Brain microvascular endothelial cell (primary cell): ENCODE results near the gene UTP14C.

Experiments used
- DNase-seq: peaks from one replicate; pipeline ENCODE4 v3.0.0-alpha.2; 2020
- H3K27ac ChIP-seq: fragments of 250-450 bp; sonication (Bioruptor Pico); 2 replicates; pipeline ENCODE4 v1.5.1; 2020; ENCODE audit warnings: mild to moderate bottlenecking, moderate library complexity
- H3K27me3 ChIP-seq: fragments of 250-450 bp; sonication (Bioruptor Pico); replicated peaks from 2 replicates; pipeline ENCODE4 v1.5.1; 2020; ENCODE audit warnings: mild to moderate bottlenecking
- H3K36me3 ChIP-seq: fragments of 250-450 bp; sonication (Bioruptor Pico); replicated peaks from 2 replicates; pipeline ENCODE4 v1.5.1; 2020; ENCODE audit warnings: mild to moderate bottlenecking
- H3K4me3 ChIP-seq: 2 replicates; pipeline ENCODE4 v1.5.1; 2011; ENCODE audit warnings: low read depth, mild to moderate bottlenecking, control low read depth, low read length, moderate library complexity
- in situ Hi-C: cut with HindIII; loops from 2 replicates; pipeline ENCODE4 v1.10.0; 2017; ENCODE audit warnings: low sequenced_read_pairs, low pct_ligation_motif_present
- TF ChIP-seq, protein P1 (sequence below): IDR thresholded peaks from 2 replicates; pipeline ENCODE4 v1.5.1; 2011; ENCODE audit warnings: low read depth, mild to moderate bottlenecking, moderate library complexity, low read length, control low read depth, inconsistent platforms; ENCODE audit errors: missing control alignments

The UTP14C gene, protein sequence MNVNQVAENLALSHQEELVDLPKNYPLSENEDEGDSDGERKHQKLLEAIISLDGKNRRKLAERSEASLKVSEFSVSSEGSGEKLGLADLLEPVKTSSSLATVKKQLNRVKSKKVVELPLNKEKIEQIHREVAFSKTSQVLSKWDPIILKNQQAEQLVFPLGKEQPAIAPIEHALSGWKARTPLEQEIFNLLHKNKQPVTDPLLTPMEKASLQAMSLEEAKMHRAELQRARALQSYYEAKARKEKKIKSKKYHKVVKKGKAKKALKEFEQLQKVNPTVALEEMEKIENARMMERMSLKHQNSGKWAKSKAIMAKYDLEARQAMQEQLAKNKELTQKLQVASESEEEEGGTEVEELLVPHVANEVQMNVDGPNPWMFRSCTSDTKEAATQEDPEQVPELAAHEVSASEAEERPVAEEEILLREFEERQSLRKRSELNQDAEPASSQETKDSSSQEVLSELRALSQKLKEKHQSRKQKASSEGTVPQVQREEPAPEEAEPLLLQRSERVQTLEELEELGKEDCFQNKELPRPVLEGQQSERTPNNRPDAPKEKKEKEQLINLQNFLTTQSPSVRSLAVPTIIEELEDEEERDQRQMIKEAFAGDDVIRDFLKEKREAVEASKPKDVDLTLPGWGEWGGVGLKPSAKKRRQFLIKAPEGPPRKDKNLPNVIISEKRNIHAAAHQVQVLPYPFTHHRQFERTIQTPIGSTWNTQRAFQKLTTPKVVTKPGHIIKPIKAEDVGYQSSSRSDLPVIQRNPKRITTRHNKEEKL

DNA sequence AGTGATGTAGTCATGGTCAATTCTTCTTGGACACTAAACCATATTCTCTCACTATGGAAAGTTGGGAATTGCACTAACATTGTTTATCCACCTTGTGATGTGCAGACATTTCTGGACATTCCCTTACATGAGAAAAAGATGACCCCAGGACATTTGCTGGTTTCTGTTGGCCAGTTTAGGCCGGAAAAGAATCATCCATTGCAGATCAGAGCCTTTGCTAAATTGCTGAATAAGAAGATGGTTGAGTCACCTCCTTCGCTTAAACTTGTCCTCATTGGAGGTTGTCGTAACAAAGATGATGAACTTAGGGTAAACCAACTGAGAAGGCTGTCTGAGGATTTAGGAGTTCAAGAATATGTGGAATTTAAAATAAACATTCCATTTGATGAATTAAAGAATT, at the start of gene UTP14C:
TSS of gene UTP14C (plus strand) at position 211 of the 400 bp plus-strand sequence. CDS start 4,114 bp downstream, outside the sequence.
- in situ Hi-C loops: no loop called here
- Histone ChIP-seq H3K27me3 (no peaks in the 10 kb centered on the region), H3K4me3 (no peak within 1 kb of the TSS), H3K36me3 (peaks cover 34% of the 10 kb centered on the region), H3K27ac (no peak within 1 kb of the TSS)
- DNase-seq: no peak
- TF ChIP-seq, protein P1, sequence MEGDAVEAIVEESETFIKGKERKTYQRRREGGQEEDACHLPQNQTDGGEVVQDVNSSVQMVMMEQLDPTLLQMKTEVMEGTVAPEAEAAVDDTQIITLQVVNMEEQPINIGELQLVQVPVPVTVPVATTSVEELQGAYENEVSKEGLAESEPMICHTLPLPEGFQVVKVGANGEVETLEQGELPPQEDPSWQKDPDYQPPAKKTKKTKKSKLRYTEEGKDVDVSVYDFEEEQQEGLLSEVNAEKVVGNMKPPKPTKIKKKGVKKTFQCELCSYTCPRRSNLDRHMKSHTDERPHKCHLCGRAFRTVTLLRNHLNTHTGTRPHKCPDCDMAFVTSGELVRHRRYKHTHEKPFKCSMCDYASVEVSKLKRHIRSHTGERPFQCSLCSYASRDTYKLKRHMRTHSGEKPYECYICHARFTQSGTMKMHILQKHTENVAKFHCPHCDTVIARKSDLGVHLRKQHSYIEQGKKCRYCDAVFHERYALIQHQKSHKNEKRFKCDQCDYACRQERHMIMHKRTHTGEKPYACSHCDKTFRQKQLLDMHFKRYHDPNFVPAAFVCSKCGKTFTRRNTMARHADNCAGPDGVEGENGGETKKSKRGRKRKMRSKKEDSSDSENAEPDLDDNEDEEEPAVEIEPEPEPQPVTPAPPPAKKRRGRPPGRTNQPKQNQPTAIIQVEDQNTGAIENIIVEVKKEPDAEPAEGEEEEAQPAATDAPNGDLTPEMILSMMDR: no peak

DNA sequence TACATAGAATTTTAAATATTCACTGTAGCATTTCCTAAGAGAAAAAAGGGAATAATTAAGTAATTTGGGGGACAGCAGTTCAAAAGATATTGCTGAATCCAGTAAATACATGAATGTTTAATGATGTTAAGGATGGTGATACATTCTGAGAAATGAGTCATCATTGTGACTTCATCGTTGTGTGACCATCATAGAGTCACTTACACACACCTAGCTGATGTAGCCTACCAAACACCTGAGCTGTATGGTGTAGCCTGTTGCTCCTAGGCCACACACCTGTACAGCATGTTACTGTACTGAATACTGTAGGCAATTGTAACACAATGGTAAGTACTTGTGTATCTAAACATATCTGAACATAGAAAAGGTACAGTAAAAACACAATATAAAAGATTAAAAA, 48.1 kb upstream of the UTP14C start:
- Histone ChIP-seq H3K4me3 (no peak overlapping the region), H3K36me3 (no peaks in the 10 kb centered on the region), H3K27ac (no peak overlapping the region), H3K27me3 (no peaks in the 10 kb centered on the region)
- TF ChIP-seq, protein P1: no peak
- in situ Hi-C loops: no loop called here
- DNase-seq: no peak

DNA sequence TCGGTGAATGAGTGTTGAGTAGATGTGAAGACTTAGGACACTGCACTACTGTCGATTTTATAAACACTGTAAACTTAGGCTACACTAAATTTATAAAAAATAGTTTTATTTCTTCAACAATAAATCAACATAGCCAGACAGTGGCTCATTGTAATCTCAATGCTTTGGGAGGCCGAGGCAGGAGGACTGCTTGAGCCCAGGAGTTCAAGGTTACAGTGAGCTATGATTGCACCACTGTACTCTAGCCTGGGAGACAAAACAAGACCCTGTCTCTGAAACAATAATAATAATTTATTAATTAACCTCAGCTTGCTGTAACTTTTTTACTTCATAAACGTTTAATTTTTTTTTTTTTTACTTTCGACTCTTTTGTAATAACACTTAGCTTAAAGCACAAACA, 47.6 kb upstream of the UTP14C start:
- TF ChIP-seq, protein P1: no peak
- H3K36me3 ChIP-seq: no peaks in the 10 kb centered on the region
- H3K4me3 ChIP-seq: no peak overlapping the region
- no peaks in the 10 kb centered on the region for H3K27me3 ChIP-seq
- in situ Hi-C loops: no loop called here
- no peak for DNase-seq
- H3K27ac ChIP-seq: no peak overlapping the region

DNA sequence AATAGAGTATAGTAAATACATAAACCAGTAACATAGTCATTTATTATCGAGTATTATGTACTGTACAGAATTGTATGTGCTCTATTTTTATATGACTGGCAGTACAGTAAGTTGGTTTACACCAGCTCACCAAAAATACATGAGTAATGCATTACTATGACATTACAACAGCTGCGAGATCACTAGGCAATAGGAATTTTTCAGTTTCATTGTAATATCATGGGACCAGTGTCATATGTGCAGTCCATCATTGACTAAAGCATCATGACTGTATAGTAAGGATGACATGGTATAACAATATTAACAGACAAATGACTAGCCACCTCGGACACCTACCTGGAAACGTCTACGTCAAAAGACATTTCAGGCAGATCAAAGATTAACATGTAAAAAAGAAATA, 46.9 kb upstream of the UTP14C start:
- no peak for DNase-seq
- Histone ChIP-seq H3K27ac (no peak overlapping the region), H3K36me3 (no peaks in the 10 kb centered on the region), H3K4me3 (no peak overlapping the region), H3K27me3 (no peaks in the 10 kb centered on the region)
- TF ChIP-seq, protein P1: no peak
- in situ Hi-C loops: no loop called here

DNA sequence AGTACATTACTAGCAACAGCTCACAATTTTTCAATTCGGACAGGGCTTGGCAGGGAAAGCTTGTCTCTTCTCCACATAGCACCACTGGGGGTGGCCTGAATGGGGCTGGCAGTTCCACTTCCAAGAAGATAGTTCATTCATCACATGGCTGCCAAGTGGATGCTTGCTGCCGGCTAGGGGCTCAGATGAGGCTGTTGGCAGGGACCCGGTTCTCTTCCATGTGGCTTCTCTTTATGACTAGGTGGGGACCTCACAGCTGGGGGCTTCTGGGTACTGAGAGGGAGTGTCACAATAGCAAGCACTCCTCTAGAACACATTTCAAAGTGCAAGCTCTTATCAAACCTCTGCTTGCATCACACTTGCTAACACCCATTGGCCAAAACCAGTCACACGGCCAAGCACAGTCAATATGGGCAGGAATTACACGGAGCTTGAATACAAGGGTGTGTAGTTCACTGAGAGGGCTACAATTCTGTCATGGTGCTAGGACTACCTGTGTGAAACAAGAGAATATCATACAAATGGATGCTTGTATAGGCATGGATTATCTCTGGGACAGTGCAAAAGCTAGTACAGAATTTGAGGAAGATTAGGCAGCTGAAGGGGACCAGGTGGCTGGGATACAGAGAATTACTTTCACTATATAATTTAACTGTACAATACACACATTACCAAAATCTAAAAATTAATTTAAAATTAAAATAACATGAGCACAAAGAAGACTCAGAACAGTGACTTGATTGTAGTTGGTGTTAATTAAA, 45.5 kb upstream of the UTP14C start:
- Histone ChIP-seq H3K27ac (no peak overlapping the region), H3K27me3 (no peaks in the 10 kb centered on the region), H3K36me3 (no peaks in the 10 kb centered on the region), H3K4me3 (no peak overlapping the region)
- in situ Hi-C loops: no loop called here
- no peak for DNase-seq
- TF ChIP-seq, protein P1: no peak
